SKM-1 (cell line): ENCODE results near the gene SERPINE2.
A peak's percentile ranks its signal among the peaks of the same experiment; 100 is the strongest.

Source experiments
- DNase-seq: peaks from one replicate; lab custom pipeline; 2025; ENCODE audit not compliant: unreplicated experiment; lab: John Stamatoyannopoulos, UW

Gene SERPINE2

GRCh38 chr2:223979730-223980396 lies 59.2 kb downstream of the SERPINE2 start:
- no peak for DNase-seq

- no peak for DNase-seq
Observed at GRCh38 chr2:223978451-223978850, 60.6 kb downstream of the SERPINE2 start.

DNA sequence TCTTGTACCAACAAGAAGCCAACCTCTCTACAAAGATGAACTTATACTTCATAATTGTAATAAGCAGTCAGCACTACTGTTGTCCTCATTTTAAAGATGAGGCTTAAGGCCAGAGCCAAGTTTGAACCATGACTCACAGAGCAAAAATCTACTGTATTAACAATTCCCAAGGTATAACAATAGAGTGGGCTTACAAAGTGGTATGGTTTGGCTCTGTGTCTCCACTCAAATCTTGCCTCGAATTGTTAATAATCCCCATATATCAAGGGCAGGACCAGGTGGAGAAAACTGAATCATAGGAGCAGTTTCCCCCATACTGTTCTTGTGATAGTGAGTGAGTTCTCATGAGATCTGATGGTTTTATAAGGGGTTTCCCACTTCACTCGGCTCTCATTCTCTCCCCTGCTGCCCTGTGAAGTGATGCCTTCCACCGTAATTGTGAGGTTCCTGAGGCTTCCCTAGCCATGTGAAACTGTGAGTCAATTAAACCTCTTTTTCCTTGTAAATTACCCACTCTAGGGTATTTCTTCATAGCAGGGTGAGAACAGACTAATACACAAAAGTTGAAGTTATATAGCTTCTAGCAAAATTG lies 62.4 kb downstream of the SERPINE2 start:
- DNase-seq = no peak

- DNase-seq = no peak
Observed at GRCh38 chr2:223973606-223974005, 65.5 kb downstream of the SERPINE2 start.

DNA sequence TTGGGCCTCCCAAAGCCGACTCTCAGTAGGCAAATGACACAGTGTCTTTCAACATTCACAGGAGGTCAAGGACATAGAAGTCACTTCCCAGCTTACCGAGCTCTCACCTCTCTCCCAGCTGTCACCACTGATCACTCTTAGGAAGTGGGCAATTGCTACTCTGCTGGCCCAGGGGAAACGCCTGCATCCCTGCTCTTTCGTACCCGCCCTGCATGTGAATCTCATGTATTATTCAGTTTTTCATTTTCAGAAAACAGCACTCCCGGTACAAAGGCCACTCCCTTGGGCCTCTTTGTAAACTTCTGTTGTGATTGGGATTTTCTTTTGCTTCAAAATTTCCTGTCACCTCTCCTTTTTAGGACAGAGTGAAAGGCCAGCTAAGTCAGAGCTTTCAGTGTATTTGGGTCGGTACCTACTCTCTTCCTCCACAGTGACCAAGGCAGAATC lies 66.4 kb downstream of the SERPINE2 start:
- no peak for DNase-seq

GRCh38 chr2:223971731-223972130 lies 67.4 kb downstream of the SERPINE2 start:
- no peak for DNase-seq

DNA sequence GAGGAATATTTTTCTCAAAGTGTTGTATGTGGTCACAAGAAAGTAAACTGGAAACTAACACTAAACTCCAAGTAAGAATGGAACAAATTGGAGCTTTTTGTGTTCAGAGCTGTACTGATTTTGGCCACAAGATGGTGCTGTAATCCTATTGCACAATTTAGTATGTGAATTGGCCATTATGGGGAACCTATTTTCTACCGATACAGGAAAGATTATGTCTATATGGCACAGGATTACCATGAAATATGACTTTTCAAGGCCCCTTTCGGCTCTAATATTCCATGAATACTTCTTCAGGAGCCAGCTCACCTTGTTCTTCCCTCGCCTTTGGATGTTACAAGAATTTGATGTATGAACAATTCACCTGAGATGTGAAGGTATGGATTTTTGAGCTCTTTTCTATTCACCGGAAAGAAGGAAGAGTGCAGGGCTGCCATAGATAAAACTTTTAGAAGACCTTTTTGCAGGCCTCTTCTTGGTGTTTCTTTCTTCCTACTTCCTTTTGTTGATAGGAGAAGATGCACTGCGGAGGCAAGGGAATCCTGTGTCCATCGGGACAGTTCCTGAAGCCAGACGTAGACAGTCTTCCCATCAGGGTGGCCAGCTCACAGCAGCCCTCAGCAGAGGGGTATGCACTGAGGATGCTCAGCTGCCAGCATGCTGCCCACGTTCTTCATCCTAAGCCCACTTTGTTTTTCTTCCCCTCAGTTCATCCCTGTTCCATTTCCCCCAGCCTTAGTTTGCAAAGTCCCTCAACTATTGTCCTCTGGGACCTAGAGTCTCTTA lies 68.5 kb downstream of the SERPINE2 start:
- DNase-seq = peak; percentile 50

GRCh38 chr2:223969856-223970255 lies 69.2 kb downstream of the SERPINE2 start:
- no peak for DNase-seq

- DNase-seq = no peak
Observed at GRCh38 chr2:223969315-223969714, 69.8 kb downstream of the SERPINE2 start.

GRCh38 chr2:223967981-223968380 lies 71.1 kb downstream of the SERPINE2 start:
- no peak for DNase-seq

DNA sequence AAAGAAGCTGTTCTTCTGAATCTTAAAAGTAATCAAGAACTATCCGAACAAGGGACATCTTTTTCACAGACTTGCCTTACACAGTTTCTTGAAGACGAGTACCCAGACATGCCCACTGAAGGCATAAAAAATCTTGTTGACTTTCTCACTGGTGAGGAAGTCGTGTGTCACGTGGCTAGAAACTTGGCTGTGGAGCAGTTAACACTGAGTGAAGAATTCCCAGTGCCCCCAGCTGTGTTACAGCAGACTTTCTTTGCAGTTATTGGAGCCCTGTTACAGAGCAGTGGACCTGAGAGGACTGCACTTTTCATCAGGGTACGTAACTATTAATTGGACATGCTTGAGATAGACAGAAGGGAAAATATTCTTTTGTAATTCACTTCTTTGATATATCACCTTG lies 79.4 kb downstream of the SERPINE2 start:
- DNase-seq = no peak

GRCh38 chr2:223957092-223957851 lies 81.8 kb downstream of the SERPINE2 start, which contains the start of gene MRPL44:
Gene MRPL44, plus strand, starts transcription at chr2:223957463. Its CDS starts 10 bp downstream, at chr2:223957473.
- DNase-seq = peak; percentile 92

DNA sequence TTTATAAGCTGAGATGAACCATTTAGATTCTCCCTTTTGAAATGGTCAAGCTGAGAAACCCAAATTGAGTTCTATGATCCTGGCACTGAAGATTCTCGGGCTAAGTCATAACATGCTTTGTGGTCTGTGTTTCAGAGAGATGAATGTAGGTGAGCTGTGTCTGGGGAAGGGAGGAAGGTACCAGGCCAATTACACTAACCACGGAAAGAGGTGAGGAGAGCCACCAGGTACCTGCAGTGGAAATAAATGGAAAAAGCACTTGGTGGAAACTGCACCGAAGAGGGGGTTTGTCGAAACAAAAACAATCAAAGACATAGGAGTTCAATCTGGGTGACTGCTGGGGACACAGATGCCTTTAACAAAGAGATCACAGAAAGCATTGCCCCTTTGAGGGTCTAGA lies 82.8 kb downstream of the SERPINE2 start:
- DNase-seq = no peak

GRCh38 chr2:223954401-223954800 lies 84.7 kb downstream of the SERPINE2 start:
- no peak for DNase-seq

- no peak for DNase-seq
Observed at GRCh38 chr2:223952280-223952968, 86.7 kb downstream of the SERPINE2 start.

DNA sequence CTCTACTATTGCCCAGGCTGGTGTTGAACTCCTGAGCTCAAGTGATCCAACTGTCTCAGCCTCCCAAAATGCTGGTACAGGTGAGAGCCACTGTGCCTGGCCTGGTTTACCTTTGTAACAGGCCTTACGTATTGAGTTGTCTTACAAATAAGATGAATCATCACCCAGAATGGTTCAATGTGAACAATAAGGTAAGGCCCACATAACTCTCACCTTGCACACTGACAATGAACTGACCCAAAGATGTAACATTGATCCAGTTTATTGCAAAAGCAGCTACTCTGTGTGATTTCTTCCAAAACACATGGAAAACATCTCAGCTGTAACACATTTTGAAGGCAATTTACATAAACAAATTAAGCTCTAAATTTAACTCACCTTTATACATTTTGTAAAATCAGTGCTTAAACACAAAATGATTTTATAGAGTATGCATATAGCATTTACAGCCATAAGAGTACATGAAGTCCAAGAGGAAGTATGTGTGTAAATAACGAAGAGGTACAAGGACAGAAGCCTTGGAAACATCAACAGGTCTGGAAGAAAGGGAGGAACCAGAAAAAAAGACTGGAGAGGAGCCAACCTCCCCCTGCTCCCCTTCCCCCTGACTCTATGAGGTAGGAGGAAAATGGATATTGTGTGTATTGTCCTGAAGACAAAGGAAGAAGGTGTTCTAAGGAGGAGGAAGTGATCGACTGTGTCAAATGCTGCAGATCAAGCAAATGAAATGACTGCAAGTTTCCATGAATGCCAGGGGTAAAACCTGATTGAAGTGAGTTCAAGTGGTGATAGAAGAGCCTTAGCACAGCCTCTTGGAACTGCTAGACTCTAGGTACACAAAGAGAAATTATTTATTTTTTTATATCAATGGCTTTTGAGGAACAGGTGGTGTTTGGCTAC lies 88.4 kb downstream of the SERPINE2 start:
- DNase-seq = no peak

DNA sequence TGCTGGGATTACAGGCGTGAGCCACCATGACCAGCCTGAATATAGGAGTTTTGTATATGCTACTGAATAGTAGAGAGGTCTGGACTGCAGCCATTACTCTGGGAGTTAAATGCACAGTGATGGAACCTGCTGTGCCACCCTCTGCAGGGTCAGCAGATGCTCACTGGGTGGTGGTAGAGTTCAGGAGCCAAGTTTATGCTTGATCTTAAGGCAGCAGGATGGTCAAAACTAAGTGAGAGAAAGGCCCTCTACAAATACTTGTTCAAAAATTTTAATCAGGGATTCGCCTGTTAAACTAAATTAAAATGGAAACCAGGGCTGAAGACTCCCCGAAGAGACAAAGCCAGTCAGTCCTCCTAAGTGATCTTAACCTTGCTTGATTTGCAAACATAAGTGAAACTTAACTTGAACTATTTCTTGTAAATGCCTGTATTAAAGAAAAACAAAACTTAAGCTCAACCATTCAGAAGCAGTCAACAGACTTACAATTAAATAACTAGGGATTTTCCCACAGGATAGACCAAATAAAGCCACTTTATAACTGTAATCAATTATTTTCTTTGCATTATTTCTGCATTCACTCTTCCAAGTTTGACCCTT lies 89.7 kb downstream of the SERPINE2 start:
- no peak for DNase-seq

GRCh38 chr2:223947711-223948205 lies 91.3 kb downstream of the SERPINE2 start:
- DNase-seq = no peak

DNA sequence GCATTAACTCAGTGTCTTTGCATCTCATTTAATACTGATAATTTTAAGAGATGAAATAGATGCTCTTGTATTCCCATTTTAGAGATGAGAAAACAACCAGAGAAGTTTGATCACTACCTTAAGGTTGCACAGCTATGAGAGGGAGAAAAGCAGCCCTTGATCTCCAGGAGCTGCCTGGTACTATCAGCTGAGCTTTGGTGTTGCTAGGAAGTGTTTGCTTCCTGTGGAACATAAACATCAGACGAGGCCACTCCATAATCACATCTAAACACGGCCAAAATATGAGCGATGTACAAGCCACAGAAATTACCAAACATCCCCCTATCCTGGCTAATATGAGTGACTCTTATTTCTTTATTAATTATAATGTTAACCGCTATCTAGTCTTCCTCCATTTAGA lies 93.3 kb downstream of the SERPINE2 start:
- DNase-seq = no peak
